DMS114 treated with DMSO at 0.1 percent for 48 hours (cell line): ENCODE results near the gene ACSL3.
"Not testable (repeated sequence)": the region's sequence is repeated elsewhere in the genome, so short reads cannot be mapped to it uniquely, and the experiment has no call there.

Experiments
- DNase-seq: peaks from one replicate; lab custom pipeline; 2025; ENCODE audit not compliant: unreplicated experiment; lab: John Stamatoyannopoulos, UW

Gene ACSL3

DNA sequence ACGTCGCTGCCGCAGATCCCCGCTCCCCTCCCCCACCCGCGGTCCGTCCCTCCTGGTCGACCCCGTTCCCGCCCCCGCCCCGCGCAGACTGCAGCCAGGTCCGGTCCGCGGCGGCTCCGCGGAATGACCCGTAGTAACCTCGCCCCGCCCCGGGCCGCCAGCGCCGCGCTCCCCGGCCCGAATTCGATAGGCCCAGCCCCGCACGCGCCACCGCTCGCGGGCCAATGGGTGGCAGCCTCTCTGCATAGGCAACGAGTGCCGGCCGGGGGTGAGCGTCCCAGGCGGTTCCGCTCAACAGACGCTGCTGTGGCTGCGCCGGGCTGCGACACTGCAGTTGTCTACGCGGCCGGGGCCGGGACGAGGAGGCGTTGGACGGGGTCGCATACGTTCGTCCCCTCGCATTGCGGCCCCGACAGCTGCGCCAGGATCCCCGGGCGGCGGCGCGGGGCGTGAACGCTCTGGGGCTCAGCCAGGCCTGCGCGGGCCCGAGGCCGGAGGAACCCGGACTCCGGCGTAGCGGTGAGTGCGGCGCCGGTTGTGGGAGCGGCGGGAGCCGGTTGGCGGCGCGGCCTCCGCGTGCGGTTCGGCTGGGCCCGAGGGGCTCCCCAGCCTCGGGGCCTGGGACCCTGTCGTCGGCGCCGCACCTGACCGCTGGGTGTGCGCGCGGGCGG, at the start of gene ACSL3:
Gene ACSL3, plus strand, starts transcription at position 297 of the 671 bp plus-strand sequence. CDS start 47,737 bp downstream, outside the sequence.
- DNase-seq: peak; percentile 79

DNA sequence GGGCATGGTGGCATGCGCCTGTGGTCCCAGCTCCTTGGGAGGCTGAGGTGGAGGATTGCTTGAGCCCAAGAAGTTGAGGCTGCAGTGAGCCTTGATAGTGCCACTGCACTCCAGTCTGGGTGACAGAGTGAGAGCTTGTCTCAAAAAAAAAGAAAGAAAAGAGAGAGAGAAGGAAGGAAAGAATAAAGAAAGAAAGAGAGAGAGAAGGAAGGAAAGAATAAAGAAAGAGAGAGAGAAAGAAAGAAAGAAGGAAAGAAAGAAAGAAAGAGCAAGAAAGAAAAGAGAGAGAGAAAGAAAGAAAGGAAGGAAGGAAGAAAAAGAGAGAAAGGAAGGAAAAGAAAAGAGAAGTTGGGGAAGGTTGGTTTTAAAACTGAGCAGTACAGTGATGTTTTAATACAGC, 49.0 kb upstream of the ACSL3 start:
- no peak for DNase-seq

DNA sequence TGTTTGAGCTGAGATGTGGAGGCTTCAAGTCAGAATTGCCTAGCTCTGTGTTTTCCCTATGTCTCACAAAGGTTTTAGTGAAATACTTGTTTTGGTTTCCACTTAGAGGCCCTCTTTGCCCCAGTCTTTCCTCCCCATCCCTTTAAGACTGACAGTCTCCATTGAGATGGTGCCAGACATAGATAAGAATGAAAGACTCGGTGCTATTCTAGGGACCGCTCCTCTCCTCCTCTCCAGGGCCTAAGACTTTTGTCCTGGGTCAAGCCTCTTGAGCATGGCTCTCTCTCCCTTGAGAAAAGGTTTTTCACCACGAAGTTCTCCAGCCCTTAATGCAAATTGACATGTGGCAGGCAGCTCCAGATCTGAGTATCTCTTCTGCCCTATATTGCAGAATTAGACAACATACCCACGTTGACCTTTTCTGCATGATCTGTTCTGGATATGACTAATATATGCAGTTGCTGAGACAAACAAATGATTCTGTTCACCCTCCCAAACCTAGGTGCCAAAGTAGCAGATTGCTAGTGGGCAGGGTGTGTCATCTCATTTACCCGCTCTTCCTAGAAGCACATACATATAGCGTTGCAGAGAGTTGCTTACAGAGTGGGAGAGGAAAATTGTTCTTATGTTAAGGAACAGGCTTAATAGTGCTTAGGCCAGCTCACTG, 47.5 kb upstream of the ACSL3 start:
- DNase-seq: no peak

DNA sequence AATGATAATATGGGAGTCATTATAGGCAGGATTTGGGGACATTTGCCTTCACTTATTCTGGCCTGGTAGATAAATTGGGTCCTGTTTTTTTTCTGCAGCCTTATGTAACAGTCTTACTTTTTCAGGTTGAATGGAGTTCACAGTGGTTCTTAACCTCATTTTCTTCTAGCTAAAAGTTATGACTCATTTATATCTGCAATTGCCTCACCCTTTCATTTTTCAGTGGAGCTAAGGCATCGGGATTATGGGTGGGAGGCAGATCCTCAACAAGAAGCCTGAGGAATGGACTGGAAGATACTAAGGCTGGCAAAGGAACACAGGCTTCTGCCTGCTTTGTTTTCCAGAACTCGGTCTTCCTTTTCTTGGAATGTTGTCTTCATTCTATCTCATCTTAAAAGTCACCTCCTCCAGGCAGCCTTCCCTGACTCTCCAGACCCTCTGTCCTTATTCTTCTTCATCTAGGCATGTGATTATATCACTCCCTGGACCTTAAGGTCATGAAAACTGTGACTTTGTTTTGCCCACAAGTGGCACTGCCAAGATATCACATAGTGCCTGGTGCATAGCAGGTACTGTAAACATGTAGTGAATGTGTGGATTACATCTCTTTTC, 41.0 kb upstream of the ACSL3 start:
- DNase-seq: no peak

DNA sequence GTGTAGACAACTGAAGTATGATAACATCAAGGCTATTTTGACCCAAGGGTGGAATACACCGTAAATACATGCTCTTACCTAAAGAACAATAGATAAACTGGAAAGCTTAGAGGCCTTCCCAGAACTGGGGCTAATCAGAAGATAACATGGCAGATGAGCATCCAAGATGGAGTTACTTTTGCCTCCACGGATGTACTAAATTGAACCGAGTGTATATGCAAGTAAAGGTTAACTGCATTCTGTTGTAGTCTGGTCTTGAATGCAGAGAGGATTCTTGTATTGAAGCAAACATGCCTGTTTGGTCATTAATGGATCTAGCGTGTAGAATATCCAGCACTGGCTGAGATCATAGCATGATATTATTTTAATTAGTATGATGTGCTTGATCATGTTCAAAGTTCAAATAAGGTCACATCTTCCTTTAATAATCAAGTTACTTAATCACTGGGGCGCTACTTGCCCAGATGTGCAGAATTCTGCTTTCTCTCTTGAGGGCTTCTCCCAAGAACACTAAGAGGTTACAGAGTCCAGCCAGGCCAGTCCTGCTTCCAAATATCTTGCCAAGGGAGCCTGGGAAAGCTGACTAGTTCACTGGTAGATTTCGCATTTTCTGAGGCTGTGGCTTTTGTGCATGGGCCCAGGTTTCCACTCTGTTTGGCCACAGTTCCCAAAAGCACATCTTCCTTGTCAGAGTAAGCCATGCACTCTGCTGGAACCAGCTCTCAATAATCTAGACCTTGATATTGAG, 37.5 kb upstream of the ACSL3 start:
- DNase-seq: no peak

DNA sequence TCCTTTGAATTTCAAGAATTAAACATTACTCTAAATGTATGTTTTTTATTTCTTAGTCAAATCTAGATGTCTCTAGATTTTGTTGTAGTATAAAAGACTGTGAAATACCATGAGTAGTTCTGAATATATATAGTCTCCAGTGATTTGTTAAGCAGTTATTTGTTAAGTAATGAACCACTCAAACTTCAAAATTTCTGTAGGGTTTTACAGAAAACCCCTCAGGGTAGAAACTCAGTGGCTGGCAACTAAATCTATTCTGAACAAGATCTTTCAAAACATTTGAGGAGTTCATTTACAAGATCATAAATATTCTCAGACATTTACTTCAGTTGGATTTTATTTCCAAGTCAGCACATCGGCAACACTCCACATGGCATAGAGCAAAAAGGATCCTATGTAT, 35.8 kb upstream of the ACSL3 start:
- DNase-seq: no peak

DNA sequence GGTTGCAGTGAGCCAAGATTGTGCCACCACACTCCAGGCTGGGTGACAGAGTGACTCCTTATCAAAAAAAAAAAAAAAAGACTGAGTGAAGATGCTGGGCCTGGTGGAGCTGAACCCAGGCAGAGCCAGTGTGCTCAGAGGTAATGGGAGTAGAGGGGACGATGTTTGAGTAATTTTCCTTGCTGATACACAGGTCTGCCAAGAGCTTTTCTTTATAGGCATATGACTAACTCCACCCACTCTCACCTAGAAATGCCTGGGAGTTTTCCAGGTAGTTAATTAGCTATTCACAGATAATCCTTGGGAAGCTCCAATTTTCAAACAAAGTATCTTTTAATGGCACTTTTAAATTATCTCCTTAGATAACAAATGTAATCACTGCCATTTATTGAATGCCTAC, 33.4 kb upstream of the ACSL3 start:
- no peak for DNase-seq

DNA sequence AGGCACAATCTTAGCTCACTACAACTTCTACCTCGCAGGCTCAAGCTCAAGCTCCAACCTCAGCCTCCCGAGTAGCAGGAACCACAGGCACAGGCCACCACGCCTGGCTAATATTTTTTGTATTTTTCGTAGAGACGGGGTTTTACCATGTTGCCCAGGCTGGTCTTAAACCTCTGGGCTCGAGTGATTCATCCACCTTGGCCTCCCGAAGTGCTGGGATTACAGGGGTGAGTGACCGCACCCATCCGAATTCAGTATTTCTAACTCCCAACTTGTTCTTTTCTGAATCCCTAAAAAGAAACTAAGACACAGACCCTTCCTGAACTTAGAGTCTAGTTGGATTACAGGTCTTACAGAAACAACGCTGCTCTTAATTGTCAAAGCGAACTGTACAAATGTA, 32.3 kb upstream of the ACSL3 start:
- no peak for DNase-seq

DNA sequence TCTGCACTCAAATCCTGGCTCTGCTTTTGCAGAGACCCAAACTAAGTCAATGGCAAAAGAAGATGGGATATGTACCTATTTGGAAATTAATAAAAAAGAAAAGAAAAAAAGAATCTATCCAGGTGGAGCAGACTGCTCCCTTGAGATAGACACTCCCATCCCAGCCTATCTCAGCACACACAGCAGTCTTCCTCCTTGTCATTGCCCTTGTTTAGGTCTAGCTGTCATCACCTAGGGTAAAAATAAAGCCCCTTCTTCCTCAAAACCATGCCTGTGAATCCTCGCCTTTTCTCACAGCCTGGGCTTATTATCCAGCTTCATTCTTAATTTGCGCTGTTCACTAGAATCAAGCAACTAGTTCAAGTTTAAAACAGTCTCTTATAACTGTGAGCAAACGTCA, 30.7 kb upstream of the ACSL3 start:
- no peak for DNase-seq

DNA sequence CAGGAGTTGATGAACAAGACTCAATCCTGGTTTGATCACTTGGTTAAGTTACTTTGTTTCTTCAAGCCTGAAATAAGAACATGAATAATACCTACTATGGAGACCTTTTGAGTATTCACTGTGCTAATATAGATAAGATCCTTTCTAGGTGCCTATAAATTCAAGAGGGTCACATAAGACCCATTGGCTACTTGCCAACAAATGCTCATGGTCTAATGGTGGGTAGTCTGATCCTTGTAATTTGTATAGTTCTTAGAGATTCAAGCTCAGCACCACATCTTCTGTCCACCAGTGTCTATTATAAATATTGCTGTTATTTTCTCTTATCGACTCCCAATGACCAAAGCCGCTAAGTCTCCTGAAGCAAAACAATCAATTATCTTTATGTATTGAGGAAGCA, 27.4 kb upstream of the ACSL3 start:
- DNase-seq: no peak

DNA sequence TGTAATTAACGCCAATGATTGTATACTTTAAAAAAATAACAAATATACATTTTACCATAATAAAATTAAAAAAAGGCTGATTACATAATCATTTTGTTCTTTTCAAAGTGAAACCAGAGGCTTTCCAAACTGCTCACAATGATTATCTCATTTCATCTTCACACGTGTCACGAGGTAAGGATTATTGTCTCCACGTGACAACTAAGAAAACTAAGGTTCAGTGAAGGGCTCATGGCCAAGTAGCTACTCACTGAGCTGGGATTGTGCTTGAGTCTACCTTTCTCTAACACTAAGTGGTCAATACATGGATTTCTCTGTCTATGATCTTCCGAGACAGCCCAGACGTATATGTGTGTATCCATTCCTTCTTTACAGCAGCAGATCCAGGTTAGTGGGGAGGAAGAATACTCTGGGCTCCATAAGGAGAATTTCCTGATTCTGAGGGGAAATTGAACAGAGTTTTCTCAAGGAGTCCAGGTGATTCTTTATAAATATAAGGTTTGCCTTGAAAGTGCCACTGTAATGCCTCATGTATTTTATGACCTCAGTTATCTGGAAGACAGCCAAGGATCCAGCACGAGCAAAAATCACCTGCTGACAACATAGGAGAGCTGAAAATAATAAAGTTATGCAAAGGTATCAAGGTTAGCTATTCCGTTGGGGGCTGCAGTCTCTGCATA, 25.6 kb upstream of the ACSL3 start:
- no peak for DNase-seq

DNA sequence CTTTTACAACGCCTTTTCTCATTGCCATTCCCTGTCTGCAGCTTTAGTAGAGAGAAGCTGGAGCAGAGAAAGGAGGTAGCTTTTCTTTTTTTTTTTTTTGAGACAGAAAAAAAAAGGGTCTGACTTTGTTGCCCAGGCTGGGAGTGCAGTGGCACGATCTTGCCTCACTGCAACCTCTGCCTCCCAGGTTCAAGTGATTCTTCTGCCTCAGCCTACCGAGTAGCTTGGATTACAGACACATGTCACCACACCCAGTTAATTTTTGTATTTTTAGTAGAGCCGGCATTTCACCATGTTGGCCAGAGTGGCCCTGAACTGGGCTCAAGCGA, 25.0 kb upstream of the ACSL3 start:
- no peak for DNase-seq

DNA sequence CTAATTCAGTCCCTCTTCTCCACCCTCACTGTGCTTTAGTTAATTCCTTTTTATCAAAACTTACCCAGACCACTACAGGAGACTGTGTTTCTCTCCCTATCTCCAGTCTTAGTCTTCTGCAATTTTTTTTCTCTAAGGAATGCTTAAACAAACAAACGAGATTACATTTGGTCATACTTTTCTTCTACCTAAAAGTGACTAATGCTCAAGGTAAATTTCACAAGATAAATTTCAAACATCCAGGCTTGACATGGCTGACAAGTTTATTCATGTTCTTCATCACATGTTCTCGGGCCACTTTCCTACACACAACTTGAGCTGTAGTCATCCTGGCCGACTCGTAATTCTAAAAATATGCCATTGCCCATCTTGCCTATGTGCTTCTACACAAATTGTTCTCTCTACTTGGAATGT, 23.2 kb upstream of the ACSL3 start:
- no peak for DNase-seq

DNA sequence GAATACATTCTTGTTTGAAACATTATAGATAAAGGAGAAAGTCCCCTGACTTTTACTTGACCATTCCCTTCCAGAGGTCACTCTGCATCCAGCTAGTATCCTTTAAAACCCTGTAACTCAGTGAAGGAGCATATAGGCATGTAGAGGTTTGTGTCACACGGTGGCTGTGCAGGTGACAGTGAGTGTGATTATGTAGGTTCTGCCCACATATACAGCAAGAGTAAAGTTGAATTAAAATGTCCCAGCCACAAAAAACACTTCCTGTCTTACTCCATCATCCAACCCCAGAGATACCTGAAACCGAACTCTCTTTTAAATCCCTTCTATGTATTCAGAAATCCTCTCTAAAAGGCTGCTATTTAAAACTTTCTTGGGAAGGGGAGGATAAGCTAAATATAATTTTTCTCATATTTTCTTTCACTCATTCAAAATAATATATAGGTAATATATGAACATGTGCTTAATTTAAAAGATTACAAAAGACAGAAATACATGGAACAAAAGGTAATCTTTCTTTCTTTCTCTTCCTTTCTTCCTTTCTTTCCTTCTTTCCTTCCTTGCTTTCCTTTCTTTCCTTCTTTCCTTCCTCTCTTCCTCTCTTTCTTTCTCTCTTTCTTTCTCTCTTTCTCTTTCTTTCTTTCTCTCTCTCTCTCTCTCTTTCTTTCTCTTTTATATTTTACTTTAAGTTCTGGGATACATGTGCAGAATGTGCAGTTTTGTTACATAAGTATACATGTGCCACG, 20.6 kb upstream of the ACSL3 start:
- DNase-seq: no peak

DNA sequence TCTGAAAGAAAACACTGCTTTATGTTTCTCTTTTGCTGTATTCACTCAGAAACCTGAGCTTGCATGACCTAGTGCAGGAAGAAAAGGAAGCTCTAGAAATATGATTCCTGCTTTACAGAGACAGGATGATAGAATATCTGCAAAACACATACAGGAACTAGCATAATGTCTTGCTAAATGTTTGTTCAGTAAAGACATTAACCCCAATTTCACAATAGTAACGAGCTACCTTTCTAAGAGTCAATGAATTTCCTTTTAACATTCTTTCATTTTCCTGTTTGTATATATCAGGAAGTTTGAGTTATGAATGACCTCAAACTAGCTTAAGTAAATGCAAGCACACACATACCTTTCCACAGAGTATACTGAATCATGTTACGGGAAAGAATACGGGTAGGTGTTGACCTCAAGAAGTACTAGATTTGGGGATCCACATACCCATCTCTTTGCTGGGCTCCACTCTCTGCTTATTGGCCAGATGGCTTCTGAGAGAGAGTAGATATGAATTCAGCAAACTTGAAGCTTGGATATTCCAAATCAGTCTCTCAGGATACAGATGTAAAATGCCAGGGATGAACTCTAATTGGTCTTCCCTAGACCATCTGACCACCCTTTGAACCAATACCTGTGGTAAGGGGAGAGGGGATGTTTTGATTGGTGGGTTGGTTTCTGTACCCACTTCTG, 18.2 kb upstream of the ACSL3 start:
- DNase-seq: no peak

DNA sequence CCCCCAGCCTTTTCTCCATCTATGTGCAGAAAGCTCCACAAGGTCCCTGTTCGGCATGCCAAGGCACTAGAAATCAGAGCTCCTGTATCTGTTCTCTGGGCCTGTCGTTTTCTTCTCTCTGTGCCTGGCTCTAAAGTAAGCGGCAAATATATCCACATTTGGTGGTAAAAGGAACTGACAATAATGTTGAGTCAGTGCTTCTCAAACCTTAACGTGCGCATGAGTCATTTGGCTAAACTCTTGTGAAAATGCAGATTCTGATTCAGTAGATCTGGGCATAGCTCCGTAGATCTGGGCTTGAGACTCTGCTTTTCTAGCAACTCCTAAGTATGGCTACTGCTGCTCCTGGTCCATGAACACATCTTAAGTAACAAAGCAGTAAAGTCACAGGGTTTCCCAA, 16.5 kb upstream of the ACSL3 start:
- DNase-seq: no peak

DNA sequence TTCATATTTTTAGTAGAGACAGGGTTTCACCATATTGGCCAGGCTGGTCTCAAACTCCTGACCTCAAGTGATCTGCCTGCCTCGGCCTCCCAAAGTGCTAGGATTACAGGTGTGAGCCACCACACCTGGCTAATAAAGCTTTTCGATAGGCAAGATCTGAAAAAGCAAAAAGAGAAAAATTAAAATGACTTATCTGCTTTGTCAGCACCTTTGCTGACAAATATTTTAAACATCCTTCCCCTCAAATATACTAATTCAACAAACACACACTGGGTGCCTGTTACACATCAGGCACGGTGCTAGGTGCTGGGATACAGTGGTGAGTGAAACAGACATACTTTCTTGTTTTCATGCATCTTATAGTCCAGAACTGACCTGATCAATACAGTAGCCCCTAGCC, 15.5 kb upstream of the ACSL3 start:
- DNase-seq: not testable (repeated sequence)

DNA sequence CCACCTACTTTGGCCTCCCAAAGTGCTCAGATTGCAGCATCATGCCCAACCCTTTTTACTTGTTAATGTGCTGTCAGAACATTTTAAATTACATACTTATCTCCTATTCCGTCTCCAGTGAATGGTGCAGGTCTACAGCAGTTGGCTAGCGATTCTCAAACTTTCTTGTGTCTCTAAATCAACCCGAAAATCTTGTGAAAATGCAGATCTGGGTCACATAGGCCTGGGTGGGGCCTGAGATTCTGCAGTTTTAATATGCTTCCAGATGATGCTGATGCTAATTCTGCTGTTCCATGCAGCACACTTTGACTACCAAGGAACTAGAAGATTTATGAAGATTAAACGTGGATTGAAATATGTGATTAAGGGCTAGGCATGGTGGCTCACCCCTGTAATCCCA, 14.8 kb upstream of the ACSL3 start:
- DNase-seq: no peak

DNA sequence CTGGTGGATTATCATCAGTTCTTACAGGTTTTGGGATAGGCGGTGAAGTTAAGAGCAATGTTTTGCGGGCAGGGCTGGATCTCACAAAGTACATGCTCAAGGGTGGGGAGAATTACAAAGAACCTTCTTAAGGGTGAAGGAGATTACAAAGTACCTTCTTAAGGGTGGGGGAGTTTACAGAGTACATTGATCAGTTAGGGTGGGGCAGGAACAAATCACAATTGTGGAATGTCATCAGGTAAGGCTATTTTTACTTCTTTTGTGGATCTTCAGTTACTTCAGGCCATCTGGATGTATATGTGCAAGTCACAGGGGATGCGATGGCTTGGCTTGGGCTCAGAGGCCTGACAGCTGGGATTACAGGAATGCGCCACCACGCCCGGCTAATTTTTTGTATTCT, 12.8 kb upstream of the ACSL3 start:
- not testable (repeated sequence) for DNase-seq

DNA sequence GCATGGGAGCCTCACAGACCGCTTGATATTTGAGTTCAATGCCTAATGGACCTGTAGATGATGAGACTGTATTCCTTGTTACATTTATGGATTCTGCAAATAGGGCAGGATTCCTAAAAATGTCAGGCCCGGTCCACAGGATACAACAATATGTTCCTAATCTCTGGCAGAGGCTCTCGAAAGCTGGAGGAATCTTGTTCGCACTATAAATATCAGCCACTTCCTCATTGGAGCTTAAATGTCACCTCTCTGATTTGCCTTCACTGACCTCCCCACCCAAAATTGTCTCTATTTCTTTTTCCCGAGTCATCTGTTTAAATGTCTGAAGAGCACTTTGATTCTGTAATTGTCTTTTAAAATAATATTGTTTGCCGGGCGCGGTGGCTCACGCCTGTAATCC, 12.0 kb upstream of the ACSL3 start:
- no peak for DNase-seq
